ENCODE measurements around the gene TMEM18.
"Not testable (repeated sequence)": the region's sequence is repeated elsewhere in the genome, so short reads cannot be mapped to it uniquely, and the experiment has no call there.

TMEM18 gene

DNA sequence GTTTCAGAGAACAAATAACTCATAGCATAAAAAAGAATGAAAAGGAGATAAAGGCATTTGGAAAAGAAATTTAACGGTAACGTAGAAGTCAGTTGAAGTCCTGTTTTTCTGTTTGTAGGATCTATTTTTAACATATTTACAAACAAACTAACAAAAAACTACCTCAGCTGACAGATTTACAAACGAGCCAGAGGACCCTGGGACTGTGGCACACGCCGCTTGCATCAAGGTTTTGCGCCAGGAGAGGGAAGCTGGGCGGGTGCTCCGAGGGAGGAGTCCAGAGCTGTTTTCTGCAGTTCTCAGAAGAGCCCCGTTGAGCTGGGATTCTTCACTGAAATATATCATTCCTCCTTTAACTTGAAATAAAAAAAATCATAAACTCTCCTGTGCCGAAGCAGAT, 13.6 kb upstream of the TMEM18 start:
- TF ChIP-seq, protein P1, sequence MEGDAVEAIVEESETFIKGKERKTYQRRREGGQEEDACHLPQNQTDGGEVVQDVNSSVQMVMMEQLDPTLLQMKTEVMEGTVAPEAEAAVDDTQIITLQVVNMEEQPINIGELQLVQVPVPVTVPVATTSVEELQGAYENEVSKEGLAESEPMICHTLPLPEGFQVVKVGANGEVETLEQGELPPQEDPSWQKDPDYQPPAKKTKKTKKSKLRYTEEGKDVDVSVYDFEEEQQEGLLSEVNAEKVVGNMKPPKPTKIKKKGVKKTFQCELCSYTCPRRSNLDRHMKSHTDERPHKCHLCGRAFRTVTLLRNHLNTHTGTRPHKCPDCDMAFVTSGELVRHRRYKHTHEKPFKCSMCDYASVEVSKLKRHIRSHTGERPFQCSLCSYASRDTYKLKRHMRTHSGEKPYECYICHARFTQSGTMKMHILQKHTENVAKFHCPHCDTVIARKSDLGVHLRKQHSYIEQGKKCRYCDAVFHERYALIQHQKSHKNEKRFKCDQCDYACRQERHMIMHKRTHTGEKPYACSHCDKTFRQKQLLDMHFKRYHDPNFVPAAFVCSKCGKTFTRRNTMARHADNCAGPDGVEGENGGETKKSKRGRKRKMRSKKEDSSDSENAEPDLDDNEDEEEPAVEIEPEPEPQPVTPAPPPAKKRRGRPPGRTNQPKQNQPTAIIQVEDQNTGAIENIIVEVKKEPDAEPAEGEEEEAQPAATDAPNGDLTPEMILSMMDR (IDR thresholded peaks at IDR 0.05; ENCODE audit: insufficient read depth, low read length, missing control alignments): no peak
- DNase-seq (ENCODE audit: low read depth, low spot score): no peak
- POLR2A ChIA-PET: no interaction called here
- CTCF ChIA-PET: interaction anchor here (1.7 kb wide), 1 partner anchor 25 kb away, joined by 6 read pairs; no protein-coding TSS in a partner anchor
- H3K4me3 ChIP-seq (ENCODE audit: low read depth, low read length): no peak overlapping the region

DNA sequence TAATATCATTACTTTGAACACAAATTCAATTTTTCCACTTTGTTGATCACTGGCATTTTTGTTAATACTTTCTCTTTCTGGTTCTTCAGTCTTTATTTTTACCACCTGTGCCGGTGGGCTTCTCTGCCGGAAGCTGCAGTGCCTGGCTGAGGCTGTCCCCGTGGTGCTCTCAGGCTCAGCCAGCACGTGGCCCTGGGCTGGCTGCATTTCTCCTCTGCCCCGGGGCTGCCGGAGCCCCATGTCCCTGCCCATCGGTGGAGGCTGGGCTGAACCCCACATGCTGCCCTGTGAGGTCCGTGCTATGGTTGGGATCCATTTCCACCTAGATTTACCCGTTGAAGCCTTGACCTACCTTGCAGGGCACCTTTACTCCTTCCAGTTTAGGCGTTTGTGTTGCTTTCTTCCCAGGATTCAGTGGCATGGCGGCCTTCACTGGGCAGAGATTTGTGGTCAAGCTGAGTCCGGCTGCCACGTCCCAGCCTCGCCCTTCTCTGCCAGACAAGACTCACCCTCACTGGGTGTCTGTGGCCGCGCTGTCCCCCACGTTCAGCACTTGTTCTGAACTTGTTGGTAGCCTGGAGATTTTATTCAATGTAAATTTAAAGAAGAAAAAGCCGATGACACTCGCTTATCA, 12.8 kb upstream of the TMEM18 start:
- DNase-seq (ENCODE audit: low read depth, low spot score): no peak
- CTCF ChIA-PET: interaction anchor here (1.7 kb wide), 1 partner anchor 25 kb away, joined by 6 read pairs; no protein-coding TSS in a partner anchor
- H3K4me3 ChIP-seq (ENCODE audit: low read depth, low read length): no peak overlapping the region
- POLR2A ChIA-PET: interaction anchor here (0.6 kb wide), 1 partner anchor 878 kb away, joined by 3 read pairs; no protein-coding TSS in a partner anchor
- TF ChIP-seq, protein P1 (IDR thresholded peaks at IDR 0.05; ENCODE audit: insufficient read depth, low read length, missing control alignments): no peak

DNA sequence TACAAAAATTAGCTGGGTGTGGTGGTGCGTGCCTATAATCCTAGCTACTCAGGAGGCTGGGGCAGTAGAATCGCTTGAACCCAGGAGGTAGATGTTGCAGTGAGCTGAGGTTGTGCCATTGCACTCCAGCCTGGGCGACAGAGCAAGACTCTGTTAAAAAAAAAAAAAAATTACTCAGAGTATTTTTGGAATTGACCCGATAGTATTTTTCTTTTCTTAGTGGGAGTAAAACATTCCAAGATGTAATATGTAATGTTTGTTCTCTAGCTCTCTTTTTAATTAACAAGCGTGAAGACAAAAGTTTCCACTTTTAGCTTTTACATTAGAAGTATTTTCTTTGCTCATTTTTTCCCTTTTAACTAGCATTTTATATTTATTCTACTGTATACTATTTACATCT, 12.0 kb upstream of the TMEM18 start:
- TF ChIP-seq, protein P1 (IDR thresholded peaks at IDR 0.05; ENCODE audit: insufficient read depth, low read length, missing control alignments): no peak
- CTCF ChIA-PET: no interaction called here
- H3K4me3 ChIP-seq (ENCODE audit: low read depth, low read length): no peak overlapping the region
- POLR2A ChIA-PET: interaction anchor here (0.6 kb wide), 2 partner anchors 11 to 879 kb away, joined by 3 read pairs; no protein-coding TSS in a partner anchor
- DNase-seq (ENCODE audit: low read depth, low spot score): no peak

DNA sequence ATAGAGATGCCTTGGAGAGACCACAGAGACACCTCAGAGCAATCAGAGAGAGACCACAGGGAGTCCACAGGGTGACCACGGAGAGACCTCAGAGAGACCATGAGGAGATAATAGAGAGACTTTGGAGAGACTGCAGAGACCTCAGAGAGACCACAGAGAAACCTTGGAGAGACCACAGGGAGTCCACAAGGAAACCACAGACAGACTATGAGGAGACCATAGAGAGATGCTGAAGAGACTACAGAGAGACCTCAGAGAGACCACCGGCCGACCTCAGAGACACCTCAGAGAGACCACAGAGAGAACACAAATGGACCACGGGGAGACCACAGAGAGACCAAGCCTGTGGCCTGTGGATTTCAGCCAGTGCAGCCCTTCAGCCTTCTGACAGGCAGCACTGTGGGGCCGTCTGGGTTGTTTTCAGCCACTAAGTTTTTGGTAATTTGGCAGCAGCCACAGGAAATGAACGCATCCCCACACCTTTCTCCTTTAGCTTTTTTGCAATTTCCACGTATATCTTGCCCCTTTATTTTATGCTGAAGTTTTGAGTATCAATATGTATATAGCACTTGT, 11.4 kb upstream of the TMEM18 start:
- no peak overlapping the region for H3K4me3 ChIP-seq (ENCODE audit: low read depth, low read length)
- TF ChIP-seq, protein P1 (IDR thresholded peaks at IDR 0.05; ENCODE audit: insufficient read depth, low read length, missing control alignments): no peak
- ChIA-PET CTCF (no interaction called here), POLR2A (no interaction called here)
- no peak for DNase-seq (ENCODE audit: low read depth, low spot score)

DNA sequence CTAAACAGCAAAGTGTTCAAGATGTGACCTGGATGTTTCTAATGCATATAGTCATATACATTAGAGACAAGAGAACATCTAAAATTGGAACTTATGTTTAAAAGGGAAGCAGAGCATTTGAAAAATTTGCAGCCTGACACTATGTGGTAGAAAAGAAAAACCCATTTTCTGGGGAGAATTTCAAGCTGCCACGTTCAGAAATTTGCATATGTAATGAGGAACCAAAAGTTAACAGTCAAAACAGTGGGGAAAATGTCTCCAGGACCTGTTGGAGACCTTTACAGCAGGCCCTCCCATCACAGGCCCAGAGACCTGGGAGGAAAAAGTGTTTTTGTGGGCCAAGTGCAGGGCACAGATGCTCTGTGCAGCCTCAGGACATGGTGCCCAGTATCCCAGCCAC, 8.2 kb upstream of the TMEM18 start:
- TF ChIP-seq, protein P1 (IDR thresholded peaks at IDR 0.05; ENCODE audit: insufficient read depth, low read length, missing control alignments): no peak
- H3K4me3 ChIP-seq (ENCODE audit: low read depth, low read length): no peak overlapping the region
- ChIA-PET CTCF (no interaction called here), POLR2A (no interaction called here)
- DNase-seq (ENCODE audit: low read depth, low spot score): no peak

DNA sequence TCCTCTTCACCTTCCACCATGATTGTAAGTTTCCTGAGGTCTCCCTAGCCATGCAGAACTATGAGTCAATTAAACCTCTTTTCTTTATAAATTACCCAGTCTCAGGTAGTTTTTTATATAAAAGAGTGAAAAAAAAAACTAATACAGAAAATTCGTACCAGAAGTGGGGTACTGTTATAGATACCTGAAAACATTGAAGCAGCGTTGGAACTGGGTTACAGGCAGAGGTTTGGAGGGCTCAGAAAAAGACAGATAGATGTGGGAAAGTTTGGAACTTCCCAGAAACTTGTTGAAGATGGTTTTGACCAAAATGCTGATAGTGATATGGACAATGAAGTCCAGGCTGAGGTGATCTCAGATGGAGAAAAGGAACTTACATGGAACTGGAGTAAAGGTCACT, 7.7 kb upstream of the TMEM18 start:
- POLR2A ChIA-PET; H3K4me3 ChIP-seq (ENCODE audit: low read depth, low read length); CTCF ChIA-PET; DNase-seq (ENCODE audit: low read depth, low spot score): not testable (repeated sequence)

DNA sequence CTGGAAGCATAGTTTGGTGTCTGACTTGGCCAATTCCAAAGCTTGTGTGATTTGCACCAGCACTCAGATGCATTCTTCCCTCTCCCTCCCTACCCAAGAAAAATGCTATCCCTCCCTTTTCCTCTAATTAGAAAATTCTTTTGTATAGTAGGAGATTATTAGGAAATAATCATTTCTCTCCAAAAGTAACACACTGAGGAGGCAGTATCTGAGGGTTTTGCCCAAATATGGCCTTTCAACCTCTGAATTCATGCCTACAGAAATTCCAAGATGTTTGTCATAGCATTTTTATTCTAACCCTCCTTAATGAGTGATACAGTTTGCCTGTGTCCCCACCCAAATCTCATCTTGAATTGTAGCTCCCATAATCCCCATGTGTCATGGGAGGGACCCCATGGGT, 5.0 kb upstream of the TMEM18 start:
- DNase-seq (ENCODE audit: low read depth, low spot score): no peak
- TF ChIP-seq, protein P1 (IDR thresholded peaks at IDR 0.05; ENCODE audit: insufficient read depth, low read length, missing control alignments): no peak
- CTCF ChIA-PET: interaction anchor here (0.6 kb wide), 1 partner anchor 15 kb away, joined by 4 read pairs; no protein-coding TSS in a partner anchor
- no peak overlapping the region for H3K4me3 ChIP-seq (ENCODE audit: low read depth, low read length)
- POLR2A ChIA-PET: no interaction called here

All from AG04449 (cell line).